Peyer's patch (tissue), 4 donors: ENCODE data around the gene DACH2. TPM values are rescaled to one million over a fixed set of nuclear protein-coding genes. Genes with fewer than 3 reads are reported as not detected.

Experiments used
- DNase-seq, 3 donors: peaks; one replicate each; pipeline ENCODE4 v3.0.0-alpha.2; 2017 to 2019
- H3K27ac ChIP-seq, 4 donors: fragments of 200-600 bp; sonication (generic); one replicate each; pipeline ENCODE4 v1.5.1; 2016 to 2019
- H3K27me3 ChIP-seq, 2 donors: fragments of 200-600 bp; sonication (generic); one replicate each; pipeline ENCODE4 v1.5.1; 2019
- H3K36me3 ChIP-seq, 3 donors: fragments of 200-600 bp; sonication (generic); one replicate each; pipeline ENCODE4 v1.5.1; 2016 to 2019
- H3K4me1 ChIP-seq, 4 donors: fragments of 200-600 bp; sonication (generic); one replicate each; pipeline ENCODE4 v1.5.1; 2016 to 2019
- H3K4me3 ChIP-seq, 4 donors: fragments of 200-600 bp; sonication (generic); 1 replicate in 3 of 4; 2 replicates in 1 of 4; pipeline ENCODE4 v1.5.1; 2016 to 2019; ENCODE audit warnings: mild to moderate bottlenecking in 1 of 4
- H3K9me3 ChIP-seq, 4 donors: fragments of 200-600 bp; sonication (generic); one replicate each; pipeline ENCODE4 v1.5.1; 2016 to 2019; ENCODE audit warnings: mild to moderate bottlenecking in 1 of 4
- POLR2A ChIP-seq, 2 donors: fragments of 450-650 bp; IDR thresholded peaks; one replicate each; pipeline ENCODE4 v1.5.1; 2017; ENCODE audit warnings: antibody characterized with exemption in 2 of 2, mild to moderate bottlenecking in 2 of 2, moderate library complexity in 2 of 2
- total RNA-seq, 4 donors: library from RNA; depleted of rRNA; stranded (reverse); fragments of >200 nt; gene quantifications; one replicate each; pipeline ENCODE4 v1.1.0, GENCODE V29; 2016
- TF ChIP-seq, protein P1 (sequence below), 6 experiments: fragments of 450-650 bp in 4 of 6; fragments of 200-600 bp in 2 of 6; sonication (generic) in 1 of 6; IDR thresholded peaks; one replicate each; pipeline ENCODE4 v1.5.1; 2017 to 2019; ENCODE audit warnings: antibody characterized with exemption in 6 of 6, mild to moderate bottlenecking in 3 of 6, moderate library complexity in 1 of 6

Gene DACH2
- total RNA-seq, 4 donors from 2014 or later = 5.0 TPM; not detected in 3

DNA sequence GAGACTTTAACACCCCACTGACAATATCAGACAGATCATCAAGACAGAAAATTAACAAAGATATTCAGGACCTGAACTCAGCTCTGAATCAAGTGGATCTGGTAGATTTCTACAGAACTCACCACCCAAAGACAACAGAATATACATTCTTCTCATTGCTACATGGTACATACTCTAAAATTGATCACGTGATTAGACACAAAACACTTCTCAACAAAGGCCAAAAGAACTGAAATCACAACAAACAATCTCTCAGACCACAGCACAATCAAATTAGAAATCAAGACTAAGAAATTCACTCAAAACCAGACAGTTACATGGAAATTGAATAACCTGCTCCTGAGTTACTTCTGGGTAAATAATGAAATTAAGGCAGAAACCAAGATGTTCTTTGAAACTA is 49.6 kb downstream of the DACH2 start:
- H3K4me1 ChIP-seq = no peaks in the 10 kb centered on the region
- no peak overlapping the region for H3K27ac ChIP-seq
- no peak for DNase-seq
- H3K36me3 ChIP-seq = no peaks in the 10 kb centered on the region
- TF ChIP-seq, protein P1, sequence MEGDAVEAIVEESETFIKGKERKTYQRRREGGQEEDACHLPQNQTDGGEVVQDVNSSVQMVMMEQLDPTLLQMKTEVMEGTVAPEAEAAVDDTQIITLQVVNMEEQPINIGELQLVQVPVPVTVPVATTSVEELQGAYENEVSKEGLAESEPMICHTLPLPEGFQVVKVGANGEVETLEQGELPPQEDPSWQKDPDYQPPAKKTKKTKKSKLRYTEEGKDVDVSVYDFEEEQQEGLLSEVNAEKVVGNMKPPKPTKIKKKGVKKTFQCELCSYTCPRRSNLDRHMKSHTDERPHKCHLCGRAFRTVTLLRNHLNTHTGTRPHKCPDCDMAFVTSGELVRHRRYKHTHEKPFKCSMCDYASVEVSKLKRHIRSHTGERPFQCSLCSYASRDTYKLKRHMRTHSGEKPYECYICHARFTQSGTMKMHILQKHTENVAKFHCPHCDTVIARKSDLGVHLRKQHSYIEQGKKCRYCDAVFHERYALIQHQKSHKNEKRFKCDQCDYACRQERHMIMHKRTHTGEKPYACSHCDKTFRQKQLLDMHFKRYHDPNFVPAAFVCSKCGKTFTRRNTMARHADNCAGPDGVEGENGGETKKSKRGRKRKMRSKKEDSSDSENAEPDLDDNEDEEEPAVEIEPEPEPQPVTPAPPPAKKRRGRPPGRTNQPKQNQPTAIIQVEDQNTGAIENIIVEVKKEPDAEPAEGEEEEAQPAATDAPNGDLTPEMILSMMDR (IDR thresholded peaks at IDR 0.05) = no peak
- TF ChIP-seq POLR2A (IDR thresholded peaks at IDR 0.05) = no peak
- H3K4me3 ChIP-seq = no peak overlapping the region
- no peaks in the 10 kb centered on the region for H3K27me3 ChIP-seq
- H3K9me3 ChIP-seq = no peaks in the 10 kb centered on the region

DNA sequence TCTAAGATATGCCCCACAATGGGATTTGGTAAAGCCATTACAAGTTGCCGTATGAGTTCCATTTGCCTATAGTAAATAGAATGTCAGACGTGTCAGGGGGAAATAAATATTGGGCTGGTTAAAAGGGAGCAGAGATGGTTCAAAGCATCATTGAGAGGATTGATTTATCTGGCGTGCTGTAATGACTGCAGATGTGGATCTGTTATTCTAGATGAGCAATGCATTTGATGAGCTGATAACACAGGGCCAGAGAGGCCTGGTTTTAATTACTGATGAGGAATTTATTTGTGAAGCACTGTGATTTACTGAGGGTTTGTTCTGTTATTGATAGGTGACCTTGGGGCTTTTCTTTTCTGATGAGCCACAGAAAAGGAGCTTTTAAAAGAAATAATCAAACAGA is 62.5 kb downstream of the DACH2 start:
- Histone ChIP-seq H3K27me3 (no peaks in the 10 kb centered on the region), H3K27ac (no peak overlapping the region), H3K4me1 (no peaks in the 10 kb centered on the region), H3K36me3 (no peaks in the 10 kb centered on the region), H3K9me3 (no peaks in the 10 kb centered on the region), H3K4me3 (no peak overlapping the region)
- no peak for DNase-seq
- TF ChIP-seq, protein P1 (IDR thresholded peaks at IDR 0.05) = no peak
- no peak for TF ChIP-seq POLR2A (IDR thresholded peaks at IDR 0.05)

DNA sequence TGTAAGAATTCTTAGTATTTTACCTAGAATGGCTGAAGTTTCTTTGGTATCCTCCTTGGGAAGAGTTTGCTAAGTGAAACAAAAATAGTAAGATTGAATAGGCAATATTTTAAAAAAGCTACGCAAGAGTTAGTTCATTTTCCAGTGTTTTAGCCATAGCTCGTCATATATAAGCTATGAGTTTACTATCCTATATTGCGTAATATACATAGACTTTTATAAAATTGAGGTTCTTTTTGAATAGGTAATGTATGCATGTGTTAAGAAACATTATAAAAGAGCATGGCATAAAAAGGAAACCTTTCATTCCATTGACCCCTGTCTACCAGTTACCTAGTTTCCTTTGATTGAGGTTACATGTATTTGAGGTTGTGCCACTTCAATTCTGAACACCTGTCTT is 67.0 kb downstream of the DACH2 start:
- DNase-seq = no peak
- no peaks in the 10 kb centered on the region for H3K36me3 ChIP-seq
- no peak overlapping the region for H3K4me3 ChIP-seq
- H3K4me1 ChIP-seq = no peaks in the 10 kb centered on the region
- H3K9me3 ChIP-seq = no peaks in the 10 kb centered on the region
- no peak overlapping the region for H3K27ac ChIP-seq
- TF ChIP-seq, protein P1 (IDR thresholded peaks at IDR 0.05) = no peak
- TF ChIP-seq POLR2A (IDR thresholded peaks at IDR 0.05) = no peak
- no peaks in the 10 kb centered on the region for H3K27me3 ChIP-seq

DNA sequence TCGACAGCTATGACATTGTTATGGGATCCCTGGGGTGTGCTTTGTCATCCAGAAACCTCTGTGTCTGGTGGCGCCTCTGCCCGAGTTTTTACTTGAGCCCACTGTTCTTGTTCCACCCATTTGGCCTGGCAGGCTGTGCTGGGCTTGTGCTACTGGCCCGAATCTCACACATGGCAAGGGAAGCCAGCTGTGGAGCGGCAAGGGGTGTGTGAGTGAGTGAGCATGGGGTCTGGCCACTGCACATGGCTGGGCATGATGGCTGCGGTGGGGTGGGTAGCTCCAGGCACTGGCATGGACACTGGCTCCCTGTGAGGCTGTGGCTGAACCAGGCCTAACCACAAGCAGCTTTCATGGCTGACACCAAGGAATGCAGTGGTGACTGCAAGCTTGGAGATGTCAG is 89.2 kb downstream of the DACH2 start:
- no peaks in the 10 kb centered on the region for H3K9me3 ChIP-seq
- TF ChIP-seq, protein P1 (IDR thresholded peaks at IDR 0.05) = no peak
- TF ChIP-seq POLR2A (IDR thresholded peaks at IDR 0.05) = no peak
- no peaks in the 10 kb centered on the region for H3K27me3 ChIP-seq
- no peak for DNase-seq
- no peaks in the 10 kb centered on the region for H3K36me3 ChIP-seq
- H3K4me1 ChIP-seq = no peaks in the 10 kb centered on the region
- H3K4me3 ChIP-seq = no peak overlapping the region
- no peak overlapping the region for H3K27ac ChIP-seq

DNA sequence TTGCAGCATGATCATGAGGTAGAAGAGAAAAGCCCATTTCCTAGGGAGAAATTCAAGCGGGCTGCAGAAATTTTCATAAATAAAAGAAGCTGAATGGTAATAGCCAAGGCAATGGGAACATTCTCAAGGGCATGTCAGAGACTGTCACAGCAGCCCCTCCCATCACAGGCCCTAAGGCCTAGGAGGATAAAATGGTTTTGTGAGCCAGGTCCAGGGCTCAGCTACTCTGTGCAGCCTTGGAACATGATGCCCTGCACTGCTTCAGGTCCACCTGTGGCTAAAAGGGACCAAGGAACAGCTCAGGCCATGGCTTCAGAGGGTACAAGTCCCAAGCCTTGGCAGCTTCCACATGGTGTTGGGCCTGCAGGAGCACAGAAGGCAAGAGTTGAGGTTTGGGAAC is 93.3 kb downstream of the DACH2 start:
- DNase-seq = no peak
- Histone ChIP-seq H3K27me3 (no peaks in the 10 kb centered on the region), H3K27ac (no peak overlapping the region), H3K36me3 (no peaks in the 10 kb centered on the region), H3K9me3 (no peaks in the 10 kb centered on the region), H3K4me1 (no peaks in the 10 kb centered on the region), H3K4me3 (no peak overlapping the region)
- no peak for TF ChIP-seq POLR2A (IDR thresholded peaks at IDR 0.05)
- TF ChIP-seq, protein P1 (IDR thresholded peaks at IDR 0.05) = no peak

DNA sequence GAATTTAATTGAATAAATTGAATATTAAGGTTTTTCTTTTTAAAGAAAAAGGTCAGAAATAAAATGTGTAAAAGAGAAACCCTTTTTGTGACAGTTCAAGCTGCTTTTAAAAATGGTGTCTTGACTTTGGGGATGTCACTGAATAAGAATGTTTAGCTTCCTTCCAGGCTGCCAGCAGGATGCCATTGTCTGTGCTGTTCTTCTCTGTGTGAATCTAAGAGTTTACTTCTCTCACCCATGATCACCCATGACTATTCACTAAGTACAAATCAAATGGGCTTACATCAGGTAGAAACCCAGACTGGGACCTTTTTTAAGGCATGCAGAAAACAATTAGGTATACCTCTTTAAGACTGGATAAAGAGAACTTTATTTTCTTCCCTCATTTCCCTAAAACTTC is 115.3 kb downstream of the DACH2 start:
- H3K27me3 ChIP-seq = no peaks in the 10 kb centered on the region
- no peak overlapping the region for H3K4me3 ChIP-seq
- TF ChIP-seq POLR2A (IDR thresholded peaks at IDR 0.05) = no peak
- TF ChIP-seq, protein P1 (IDR thresholded peaks at IDR 0.05) = no peak
- H3K9me3 ChIP-seq = no peaks in the 10 kb centered on the region
- DNase-seq = no peak
- no peak overlapping the region for H3K27ac ChIP-seq
- no peaks in the 10 kb centered on the region for H3K36me3 ChIP-seq
- H3K4me1 ChIP-seq = no peaks in the 10 kb centered on the region
